SHP77 (cell line): Measurements from ENCODE around the gene WBP1L.
"Not testable (repeated sequence)": the region's sequence is repeated elsewhere in the genome, so short reads cannot be mapped to it uniquely, and the experiment has no call there.

ENCODE experiments used
- DNase-seq, 2 experiments: peaks; one replicate each; lab custom pipeline; 2025; lab: John Stamatoyannopoulos, UW

WBP1L gene

GRCh38 chr10:102811346-102811745, 67.6 kb downstream of the WBP1L start:
- no peak for DNase-seq

- DNase-seq: no peak
Measured at GRCh38 chr10:102812231-102812876, 68.6 kb downstream of the WBP1L start.

DNA sequence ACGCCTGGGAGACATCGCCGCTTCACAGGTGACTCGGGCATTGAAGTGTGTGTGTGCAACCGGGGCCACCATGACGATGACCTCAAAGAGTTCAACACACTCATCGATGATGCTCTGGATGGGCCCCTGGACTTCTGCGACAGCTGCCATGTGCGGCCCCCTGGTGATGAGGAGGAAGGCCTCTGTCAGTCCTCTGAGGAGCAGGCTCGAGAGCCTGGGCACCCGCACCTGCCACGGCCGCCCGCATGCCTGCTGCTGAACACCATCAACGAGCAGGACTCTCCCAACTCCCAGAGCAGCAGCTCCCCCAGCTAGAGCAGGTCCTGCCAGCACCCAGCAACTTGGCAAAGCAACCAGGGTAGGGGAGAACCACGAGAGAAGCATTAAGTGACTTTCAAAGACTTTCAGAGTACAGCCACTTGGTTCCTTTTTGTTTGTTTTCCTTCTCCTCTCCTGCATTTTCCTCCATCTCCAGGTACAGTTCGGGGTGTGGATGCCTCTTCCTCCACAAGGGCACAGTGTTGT, 69.3 kb downstream of the WBP1L start:
- no peak for DNase-seq

- no peak for DNase-seq
Measured at GRCh38 chr10:102813734-102814452, 70.1 kb downstream of the WBP1L start.

- DNase-seq: no peak
Measured at GRCh38 chr10:102814453-102814871, 70.7 kb downstream of the WBP1L start.

GRCh38 chr10:102814873-102815661, 71.3 kb downstream of the WBP1L start:
- DNase-seq: no peak

DNA sequence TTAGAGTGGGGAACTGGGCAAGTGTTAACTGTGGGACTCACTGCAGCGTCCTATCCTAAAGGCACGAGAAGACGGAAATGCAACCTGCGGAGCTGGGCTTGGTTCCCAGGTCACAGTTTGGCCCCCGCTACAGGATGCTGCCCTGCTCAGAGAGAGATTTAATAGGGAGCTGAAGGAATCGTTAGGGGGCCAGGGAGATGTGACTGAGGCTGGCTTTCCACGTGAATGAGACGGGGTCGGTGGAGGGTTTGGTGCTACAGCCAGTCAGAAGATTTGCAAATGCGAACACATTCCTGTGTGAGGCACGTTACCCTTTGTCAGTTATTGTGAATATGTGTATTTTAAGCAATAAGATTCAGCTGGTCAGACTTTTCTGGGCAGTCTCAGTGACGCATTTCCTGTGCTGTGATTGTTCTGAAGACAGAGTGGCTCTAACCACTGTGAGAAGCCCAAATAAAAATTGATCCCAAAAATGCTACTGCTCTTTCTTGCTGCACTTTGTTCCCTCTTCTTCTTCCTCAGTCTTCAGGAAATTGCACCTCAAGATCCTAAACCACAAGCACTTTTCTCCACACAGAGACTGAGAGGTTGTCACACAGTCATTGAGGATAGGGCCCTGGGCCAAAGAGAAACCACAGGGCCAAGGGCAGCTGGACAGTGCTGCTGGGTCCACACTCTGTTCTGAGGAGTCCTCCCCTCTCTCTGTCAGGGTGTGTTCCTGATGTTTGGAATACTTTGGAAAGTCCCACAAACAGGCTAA, 72.2 kb downstream of the WBP1L start:
- DNase-seq: no peak

GRCh38 chr10:102817175-102817574, 73.4 kb downstream of the WBP1L start:
- DNase-seq: no peak

DNA sequence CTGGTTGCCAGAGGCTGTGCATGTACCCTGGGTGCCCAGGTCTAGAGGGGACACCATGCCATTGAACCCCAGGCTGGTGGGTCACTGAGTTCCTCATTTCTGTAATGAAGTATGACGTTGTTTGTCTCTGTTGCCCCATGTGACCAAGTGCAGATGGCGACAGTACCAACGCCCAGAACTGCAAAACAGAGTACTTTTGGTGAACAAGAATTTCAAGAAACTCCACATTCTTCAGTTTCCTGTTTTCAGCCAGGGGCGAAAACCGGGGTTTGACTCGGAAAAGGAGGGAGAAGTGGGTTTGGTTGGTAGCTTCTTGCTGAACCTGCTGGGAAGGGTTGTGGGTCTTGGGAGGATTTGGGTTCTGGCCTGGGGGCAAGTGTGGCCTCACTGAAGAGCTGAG, 75.3 kb downstream of the WBP1L start:
- no peak for DNase-seq

GRCh38 chr10:102820008-102820407, 76.3 kb downstream of the WBP1L start:
- DNase-seq: not testable (repeated sequence)

GRCh38 chr10:102822222-102822621, 78.5 kb downstream of the WBP1L start:
- DNase-seq: no peak

GRCh38 chr10:102824664-102825063, 80.9 kb downstream of the WBP1L start:
- no peak for DNase-seq

GRCh38 chr10:102826148-102826796, 82.5 kb downstream of the WBP1L start:
- no peak for DNase-seq

DNA sequence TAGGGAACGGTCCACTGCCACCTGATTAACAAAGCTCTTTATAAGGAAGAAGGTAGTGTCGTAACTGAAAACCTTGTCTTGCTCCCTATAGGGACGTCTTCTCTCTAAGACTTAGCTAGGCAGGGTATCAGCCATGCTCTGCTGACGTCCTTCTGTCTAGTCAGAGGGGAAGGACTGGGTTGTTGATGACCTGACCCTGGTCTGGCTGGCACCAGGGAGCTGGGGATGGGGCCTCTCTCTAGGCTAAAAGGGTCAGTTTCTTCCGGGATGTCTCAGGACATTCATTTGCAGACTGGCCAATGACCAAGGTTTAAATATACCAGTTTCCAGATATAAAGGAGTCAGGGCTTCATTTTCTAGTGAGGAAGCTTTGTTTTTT, 83.8 kb downstream of the WBP1L start:
- DNase-seq: no peak

- DNase-seq: no peak
Measured at GRCh38 chr10:102831322-102832071, 87.7 kb downstream of the WBP1L start.

DNA sequence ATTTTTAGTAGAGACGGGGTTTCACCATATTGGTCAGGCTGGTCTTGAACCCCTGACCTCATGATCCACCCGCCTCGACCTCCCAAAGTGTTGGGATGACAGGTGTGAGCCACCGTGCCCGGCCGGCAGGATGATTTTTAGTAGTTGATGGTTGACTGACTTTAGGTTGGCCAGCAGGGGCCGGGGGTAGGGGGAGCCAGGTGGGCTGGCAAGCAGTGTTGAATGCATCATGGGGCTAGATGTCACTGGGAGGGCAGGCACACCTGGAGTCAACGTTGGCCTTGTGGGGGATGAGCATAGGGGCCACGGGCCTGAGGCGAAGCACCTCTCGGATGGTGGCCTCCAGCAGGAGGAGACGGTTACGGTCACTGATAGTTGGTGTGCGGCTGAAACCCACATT, 88.5 kb downstream of the WBP1L start:
- DNase-seq: no peak

- DNase-seq: no peak
Measured at GRCh38 chr10:102832987-102833386, 89.2 kb downstream of the WBP1L start.

- no peak for DNase-seq
Measured at GRCh38 chr10:102834143-102834542, 90.4 kb downstream of the WBP1L start.

DNA sequence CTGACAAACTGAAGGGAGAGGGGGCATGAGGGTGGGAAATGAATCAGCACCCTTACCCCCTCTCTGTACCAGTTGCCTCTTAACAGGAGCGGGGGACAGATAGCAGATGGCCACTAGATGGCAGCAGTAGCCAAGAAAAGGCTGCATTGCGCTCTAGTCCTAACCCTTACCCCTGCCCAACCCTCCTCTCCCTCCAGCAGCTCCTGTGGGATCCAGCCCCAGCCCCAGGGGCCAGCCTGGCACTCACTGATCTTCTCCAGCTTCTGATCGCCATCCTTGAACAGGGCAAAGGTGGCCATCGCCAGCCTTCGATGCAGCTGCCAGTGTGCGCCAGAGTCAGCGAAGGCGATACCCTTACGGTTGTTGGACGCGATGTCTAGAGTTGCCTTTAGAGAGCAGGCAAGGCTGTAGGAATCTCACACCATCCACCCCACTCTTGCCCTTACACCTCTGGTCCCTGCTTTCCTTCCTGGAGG, 91.3 kb downstream of the WBP1L start:
- peak; percentile 60 to 83 for DNase-seq

- DNase-seq: no peak
Measured at GRCh38 chr10:102837230-102837721, 93.5 kb downstream of the WBP1L start, which contains the start of gene CYP17A1. Gene CYP17A1 (minus strand): TSS chr10:102837413. CDS start chr10:102837361, 52 bp downstream.
